ENCODE results near the gene PGC. TPM values are rescaled to one million over a fixed set of nuclear protein-coding genes. Genes with fewer than 3 reads are reported as not detected.

Gene PGC
- total and polyA plus RNA-seq, 4 donors = not detected

DNA sequence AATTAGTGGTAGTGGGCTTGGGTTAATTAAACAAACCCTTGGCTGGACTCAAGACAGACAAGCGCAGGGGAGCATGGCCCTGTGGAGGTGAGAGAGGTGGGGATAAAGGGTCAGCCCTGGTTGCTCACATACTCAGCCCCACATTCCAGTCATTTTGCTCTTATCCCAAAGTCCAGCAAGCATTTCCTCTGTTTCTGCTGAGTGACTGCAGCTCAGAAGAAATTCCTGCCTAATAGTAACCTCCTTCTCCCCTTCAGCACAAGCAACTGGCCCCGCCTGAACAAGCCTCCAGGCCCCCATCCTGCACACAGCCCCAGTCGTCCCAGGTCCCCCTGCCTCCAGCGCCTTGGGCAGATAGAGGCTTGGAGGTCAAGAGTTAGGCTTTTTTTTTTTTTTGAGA lies 8.2 kb downstream of the PGC start:
- no peaks in the 10 kb centered on the region for H3K27me3 ChIP-seq (ENCODE audit: control insufficient read depth, insufficient read depth, low read length)
- H3K36me3 ChIP-seq (ENCODE audit: control insufficient read depth, insufficient read depth, low read length) = no peaks in the 10 kb centered on the region
- H3K9me3 ChIP-seq (ENCODE audit: control insufficient read depth, insufficient read depth, low read length) = no peaks in the 10 kb centered on the region
- no peak overlapping the region for H3K27ac ChIP-seq (ENCODE audit: low read depth, low read length)
- no CpG with 5 or more reads among the region's 4 CpGs for WGBS (ENCODE audit: insufficient coverage)
- no peak for DNase-seq (ENCODE audit: low read depth in 4 of 6, low spot score in 6 of 6)
- no peak overlapping the region for H3K4me3 ChIP-seq (ENCODE audit: low read depth, low read length)
- H3K4me1 ChIP-seq (ENCODE audit: control insufficient read depth, insufficient read depth, low read length) = peaks cover 13% of the 10 kb centered on the region

GRCh38 chr6:41737591-41738130 lies 9.5 kb downstream of the PGC start:
- Histone ChIP-seq H3K4me3 (ENCODE audit: low read depth, low read length) (no peak overlapping the region), H3K27me3 (ENCODE audit: control insufficient read depth, insufficient read depth, low read length) (peaks cover 3% of the 10 kb centered on the region), H3K27ac (ENCODE audit: low read depth, low read length) (no peak overlapping the region), H3K36me3 (ENCODE audit: control insufficient read depth, insufficient read depth, low read length) (no peaks in the 10 kb centered on the region), H3K4me1 (ENCODE audit: control insufficient read depth, insufficient read depth, low read length) (peaks cover 26% of the 10 kb centered on the region), H3K9me3 (ENCODE audit: control insufficient read depth, insufficient read depth, low read length) (no peaks in the 10 kb centered on the region)
- no peak for DNase-seq (ENCODE audit: low read depth in 4 of 6, low spot score in 6 of 6)
- WGBS (ENCODE audit: insufficient coverage) = 100% methylated on average over 3 of the region's 6 CpGs

DNA sequence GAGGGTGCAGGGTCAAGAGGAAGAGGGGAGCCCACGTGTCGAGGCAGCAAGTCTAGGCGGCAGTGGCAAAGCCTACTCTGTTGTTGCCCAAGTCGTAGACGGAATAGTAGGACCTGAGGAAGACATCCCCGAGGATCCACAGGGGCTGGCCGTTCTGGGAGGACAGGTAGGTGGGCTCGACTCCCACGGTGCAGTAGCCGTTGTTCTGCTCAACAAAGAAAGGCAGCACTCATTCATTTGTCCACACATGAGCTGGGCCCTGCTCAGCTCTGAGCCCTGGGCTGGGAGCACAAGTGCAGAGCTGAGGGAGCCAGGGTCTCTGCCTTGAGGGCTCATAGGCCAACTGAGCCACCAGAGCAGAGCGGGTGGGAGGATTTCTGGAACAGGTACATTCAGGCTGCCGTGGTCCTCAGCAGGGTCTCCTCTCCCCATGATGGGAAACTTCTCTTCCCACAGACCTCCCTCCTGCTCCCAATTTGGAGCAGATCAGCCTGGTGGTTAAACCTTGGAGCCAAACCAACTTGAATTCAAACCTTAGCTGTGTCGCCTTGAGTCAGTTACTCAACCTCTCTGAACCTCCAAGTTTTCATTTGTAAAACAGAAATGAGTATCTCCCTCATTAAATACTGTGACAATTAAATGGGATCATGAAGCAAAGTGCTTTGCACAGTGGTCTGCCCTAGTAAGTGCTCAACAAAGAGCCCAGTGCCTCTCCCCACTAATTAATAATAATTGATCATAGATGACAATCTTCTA lies 10.2 kb downstream of the PGC start:
- Histone ChIP-seq H3K27me3 (ENCODE audit: control insufficient read depth, insufficient read depth, low read length) (peaks cover 3% of the 10 kb centered on the region), H3K4me3 (ENCODE audit: low read depth, low read length) (no peak overlapping the region), H3K27ac (ENCODE audit: low read depth, low read length) (no peak overlapping the region), H3K4me1 (ENCODE audit: control insufficient read depth, insufficient read depth, low read length) (peaks cover 30% of the 10 kb centered on the region), H3K9me3 (ENCODE audit: control insufficient read depth, insufficient read depth, low read length) (no peaks in the 10 kb centered on the region), H3K36me3 (ENCODE audit: control insufficient read depth, insufficient read depth, low read length) (no peaks in the 10 kb centered on the region)
- 84% methylated on average over 12 of the region's 13 CpGs for WGBS (ENCODE audit: insufficient coverage)
- no peak for DNase-seq (ENCODE audit: low read depth in 4 of 6, low spot score in 6 of 6)

GRCh38 chr6:41736186-41736733 lies 10.9 kb downstream of the PGC start:
- H3K4me3 ChIP-seq (ENCODE audit: low read depth, low read length) = no peak overlapping the region
- 67% methylated on average over 3 of the region's 6 CpGs for whole genome bisulfite sequencing (ENCODE audit: insufficient coverage)
- H3K27ac ChIP-seq (ENCODE audit: low read depth, low read length) = no peak overlapping the region
- H3K9me3 ChIP-seq (ENCODE audit: control insufficient read depth, insufficient read depth, low read length) = no peaks in the 10 kb centered on the region
- peaks cover 3% of the 10 kb centered on the region for H3K27me3 ChIP-seq (ENCODE audit: control insufficient read depth, insufficient read depth, low read length)
- H3K4me1 ChIP-seq (ENCODE audit: control insufficient read depth, insufficient read depth, low read length) = peaks cover 35% of the 10 kb centered on the region
- DNase-seq (ENCODE audit: low read depth in 4 of 6, low spot score in 6 of 6) = peak in 1 of 6 donors; percentile 17
- H3K36me3 ChIP-seq (ENCODE audit: control insufficient read depth, insufficient read depth, low read length) = no peaks in the 10 kb centered on the region

DNA sequence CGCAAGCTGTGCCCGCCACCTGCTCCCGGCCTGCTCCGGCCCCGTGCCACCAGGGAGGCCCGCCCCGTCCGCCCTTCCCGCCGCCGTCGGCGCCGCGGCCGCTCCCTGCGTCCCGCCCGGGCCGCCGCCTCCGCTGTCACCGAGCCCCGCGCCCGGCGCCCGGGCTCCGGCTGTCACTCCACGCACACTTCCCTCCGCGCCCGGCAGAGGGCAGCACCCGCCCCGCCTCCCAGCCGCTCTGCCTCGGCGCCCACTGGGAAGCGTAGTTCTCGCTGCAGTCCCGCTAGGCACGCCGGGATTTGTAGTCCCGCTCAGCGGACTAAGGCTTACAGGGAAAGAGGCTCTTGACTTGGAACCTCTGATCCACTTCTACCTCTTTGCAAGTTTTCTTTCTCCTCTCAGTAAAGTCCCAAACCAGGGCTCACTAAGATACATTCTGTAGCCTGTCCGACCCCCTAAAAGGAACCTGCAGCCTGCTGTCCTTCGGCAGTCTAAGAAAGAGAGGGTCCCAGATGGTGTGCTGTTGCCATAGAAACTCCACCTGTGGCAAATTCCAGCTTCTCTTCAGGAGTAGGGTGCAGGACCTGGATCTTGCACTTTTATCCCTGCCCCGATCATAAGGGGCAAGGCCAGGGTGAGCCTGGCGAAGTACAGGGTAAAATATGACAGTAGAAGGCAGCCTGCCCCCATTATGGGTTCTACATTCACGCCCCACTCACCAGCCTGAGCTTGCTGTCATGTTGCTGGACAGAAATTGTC lies 11.6 kb downstream of the PGC start, which contains the start of gene TFEB:
TFEB (minus strand) TSS at position 182 of the 759 bp plus-strand sequence. CDS start 44,395 bp downstream, outside the sequence.
- peak; percentile 76 to 98 (median 88) for DNase-seq (ENCODE audit: low read depth in 4 of 6, low spot score in 6 of 6)
- Histone ChIP-seq H3K4me1 (ENCODE audit: control insufficient read depth, insufficient read depth, low read length) (peaks cover 35% of the 10 kb centered on the region), H3K27me3 (ENCODE audit: control insufficient read depth, insufficient read depth, low read length) (peaks cover 3% of the 10 kb centered on the region), H3K9me3 (ENCODE audit: control insufficient read depth, insufficient read depth, low read length) (no peaks in the 10 kb centered on the region), H3K36me3 (ENCODE audit: control insufficient read depth, insufficient read depth, low read length) (no peaks in the 10 kb centered on the region), H3K4me3 (ENCODE audit: low read depth, low read length) (peak within 1 kb of the TSS; percentile 66), H3K27ac (ENCODE audit: low read depth, low read length) (peak within 1 kb of the TSS; percentile 89)
- 5% methylated on average over 50 of the region's 50 CpGs for WGBS (ENCODE audit: insufficient coverage)

GRCh38 chr6:41734666-41735426 lies 12.4 kb downstream of the PGC start:
- no peaks in the 10 kb centered on the region for H3K9me3 ChIP-seq (ENCODE audit: control insufficient read depth, insufficient read depth, low read length)
- peaks cover 3% of the 10 kb centered on the region for H3K27me3 ChIP-seq (ENCODE audit: control insufficient read depth, insufficient read depth, low read length)
- WGBS (ENCODE audit: insufficient coverage) = under 1% methylated on average over 61 of the region's 76 CpGs
- peak; percentile 19 to 91 (median 50) for DNase-seq (ENCODE audit: low read depth in 4 of 6, low spot score in 6 of 6)
- peak overlapping the region; percentile 66 for H3K4me3 ChIP-seq (ENCODE audit: low read depth, low read length)
- H3K27ac ChIP-seq (ENCODE audit: low read depth, low read length) = peak overlapping the region; percentile 89
- H3K36me3 ChIP-seq (ENCODE audit: control insufficient read depth, insufficient read depth, low read length) = no peaks in the 10 kb centered on the region
- peaks cover 39% of the 10 kb centered on the region for H3K4me1 ChIP-seq (ENCODE audit: control insufficient read depth, insufficient read depth, low read length)

GRCh38 chr6:41733707-41734665 lies 13.2 kb downstream of the PGC start:
- peak overlapping the region; percentile 66 for H3K4me3 ChIP-seq (ENCODE audit: low read depth, low read length)
- peak; percentile 22 to 88 (median 44) for DNase-seq (ENCODE audit: low read depth in 4 of 6, low spot score in 6 of 6)
- H3K9me3 ChIP-seq (ENCODE audit: control insufficient read depth, insufficient read depth, low read length) = no peaks in the 10 kb centered on the region
- peaks cover 40% of the 10 kb centered on the region for H3K4me1 ChIP-seq (ENCODE audit: control insufficient read depth, insufficient read depth, low read length)
- WGBS (ENCODE audit: insufficient coverage) = under 1% methylated on average over 73 of the region's 73 CpGs
- peak overlapping the region; percentile 89 for H3K27ac ChIP-seq (ENCODE audit: low read depth, low read length)
- peaks cover 3% of the 10 kb centered on the region for H3K27me3 ChIP-seq (ENCODE audit: control insufficient read depth, insufficient read depth, low read length)
- no peaks in the 10 kb centered on the region for H3K36me3 ChIP-seq (ENCODE audit: control insufficient read depth, insufficient read depth, low read length)

GRCh38 chr6:41733360-41733706 lies 13.9 kb downstream of the PGC start:
- DNase-seq (ENCODE audit: low read depth in 4 of 6, low spot score in 6 of 6) = no peak
- Histone ChIP-seq H3K36me3 (ENCODE audit: control insufficient read depth, insufficient read depth, low read length) (peaks cover 3% of the 10 kb centered on the region), H3K4me3 (ENCODE audit: low read depth, low read length) (peak overlapping the region; percentile 59), H3K9me3 (ENCODE audit: control insufficient read depth, insufficient read depth, low read length) (no peaks in the 10 kb centered on the region), H3K4me1 (ENCODE audit: control insufficient read depth, insufficient read depth, low read length) (peaks cover 47% of the 10 kb centered on the region), H3K27me3 (ENCODE audit: control insufficient read depth, insufficient read depth, low read length) (peaks cover 3% of the 10 kb centered on the region), H3K27ac (ENCODE audit: low read depth, low read length) (peak overlapping the region; percentile 80)
- 27% methylated on average over 11 of the region's 11 CpGs for WGBS (ENCODE audit: insufficient coverage)

Measured in spinal cord (tissue), 10 donors.